Thoracic aorta (tissue), 2 donors: Measurements from ENCODE around the gene CMTR2. TPM values are rescaled to one million over a fixed set of nuclear protein-coding genes. Genes with fewer than 3 reads are reported as not detected.

Source experiments
- ATAC-seq: fragments of 150-250 bp; one replicate; pipeline ENCODE4 v1.8.0; 2017; ENCODE audit warnings: low read depth; ENCODE audit not compliant: insufficient number of reproducible peaks, low FRiP score
- DNase-seq: peaks from one replicate; pipeline ENCODE4 v3.0.0-alpha.2; 2020; ENCODE audit warnings: low spot score
- H3K27ac ChIP-seq, 2 donors: fragments of 200-600 bp; sonication (generic); 1 replicate in 1 of 2; 2 replicates in 1 of 2; pipeline ENCODE4 v1.5.1; 2016; ENCODE audit warnings: mild to moderate bottlenecking in 2 of 2, moderate library complexity in 2 of 2
- H3K27me3 ChIP-seq: fragments of 200-600 bp; sonication (generic); replicated peaks from 2 replicates; pipeline ENCODE4 v1.6.0; 2016; ENCODE audit warnings: mild to moderate bottlenecking; ENCODE audit not compliant: insufficient read depth
- H3K36me3 ChIP-seq: fragments of 200-600 bp; sonication (generic); one replicate; pipeline ENCODE4 v1.5.1; 2016
- H3K4me1 ChIP-seq, 2 donors: fragments of 200-600 bp; sonication (generic); 1 replicate in 1 of 2; 2 replicates in 1 of 2; pipeline versions ENCODE4 v1.5.1 to v1.6.0; 2016; ENCODE audit warnings: low read depth in 2 of 2, mild to moderate bottlenecking in 1 of 2; ENCODE audit not compliant: control insufficient read depth in 1 of 2
- H3K4me3 ChIP-seq: fragments of 200-600 bp; sonication (generic); 2 replicates; pipeline ENCODE4 v1.5.1; 2016; ENCODE audit warnings: mild to moderate bottlenecking
- H3K9me3 ChIP-seq: fragments of 200-600 bp; sonication (generic); 2 replicates; pipeline ENCODE4 v1.5.1; 2016
- total RNA-seq, 2 donors: library from RNA; depleted of rRNA; stranded (reverse); fragments of >200 nt; gene quantifications; one replicate each; pipeline versions ENCODE4 v1.1.0 to v1.2.3, GENCODE V29; 2016
- TF ChIP-seq, protein P1 (sequence below): fragments of 200-600 bp; sonication (generic); IDR thresholded peaks from one replicate; pipeline ENCODE4 v1.5.1; 2019; ENCODE audit warnings: antibody characterized with exemption

CMTR2 gene, protein sequence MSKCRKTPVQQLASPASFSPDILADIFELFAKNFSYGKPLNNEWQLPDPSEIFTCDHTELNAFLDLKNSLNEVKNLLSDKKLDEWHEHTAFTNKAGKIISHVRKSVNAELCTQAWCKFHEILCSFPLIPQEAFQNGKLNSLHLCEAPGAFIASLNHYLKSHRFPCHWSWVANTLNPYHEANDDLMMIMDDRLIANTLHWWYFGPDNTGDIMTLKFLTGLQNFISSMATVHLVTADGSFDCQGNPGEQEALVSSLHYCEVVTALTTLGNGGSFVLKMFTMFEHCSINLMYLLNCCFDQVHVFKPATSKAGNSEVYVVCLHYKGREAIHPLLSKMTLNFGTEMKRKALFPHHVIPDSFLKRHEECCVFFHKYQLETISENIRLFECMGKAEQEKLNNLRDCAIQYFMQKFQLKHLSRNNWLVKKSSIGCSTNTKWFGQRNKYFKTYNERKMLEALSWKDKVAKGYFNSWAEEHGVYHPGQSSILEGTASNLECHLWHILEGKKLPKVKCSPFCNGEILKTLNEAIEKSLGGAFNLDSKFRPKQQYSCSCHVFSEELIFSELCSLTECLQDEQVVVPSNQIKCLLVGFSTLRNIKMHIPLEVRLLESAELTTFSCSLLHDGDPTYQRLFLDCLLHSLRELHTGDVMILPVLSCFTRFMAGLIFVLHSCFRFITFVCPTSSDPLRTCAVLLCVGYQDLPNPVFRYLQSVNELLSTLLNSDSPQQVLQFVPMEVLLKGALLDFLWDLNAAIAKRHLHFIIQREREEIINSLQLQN
- 10 to 100 TPM; 14.6 to 15.9 TPM for total RNA-seq

DNA sequence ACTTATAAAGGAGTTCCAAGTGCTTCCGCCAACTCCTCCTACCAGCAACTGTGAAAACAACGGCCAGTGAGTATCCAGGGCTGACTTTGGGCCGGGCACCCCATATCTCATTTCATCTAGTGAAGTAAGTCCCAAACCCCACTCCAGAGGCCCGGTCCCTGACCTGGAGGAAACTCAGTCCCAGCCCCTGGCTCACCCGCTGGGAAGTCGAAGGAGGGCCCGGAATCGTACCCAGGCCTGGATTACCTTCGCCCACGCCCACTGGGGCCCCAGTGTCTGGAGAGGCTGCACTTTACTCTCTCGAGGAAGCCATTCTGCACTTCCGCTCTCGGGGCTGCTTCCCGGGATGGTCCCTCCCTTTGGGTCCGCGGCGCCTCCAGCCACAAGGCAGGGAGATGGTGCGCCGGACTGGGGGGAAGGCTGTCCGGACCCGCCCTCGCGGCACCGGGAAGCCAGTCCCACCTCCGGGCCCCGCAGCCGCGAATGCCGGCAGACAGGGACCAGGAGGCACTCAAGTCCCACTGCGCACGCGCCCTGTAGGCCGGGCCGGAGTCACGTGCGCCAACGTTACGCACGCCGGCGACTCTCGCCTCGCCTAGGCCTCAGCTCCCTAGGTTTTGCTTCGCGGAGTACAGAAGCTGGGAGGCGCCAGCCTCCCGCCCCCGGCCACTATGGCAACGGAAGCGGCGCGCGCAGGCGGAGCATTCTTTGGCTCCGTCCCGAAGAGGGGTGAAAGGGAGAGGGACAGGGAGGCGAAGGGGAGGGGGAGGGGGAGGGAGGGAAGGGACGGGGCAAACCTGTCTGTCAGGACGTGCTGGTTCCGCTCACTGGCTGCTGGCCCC is at the start of gene CMTR2:
Gene CMTR2, minus strand, starts transcription at position 513 of the 842 bp plus-strand sequence. CDS start 3,482 bp downstream, outside the sequence.
- DNase-seq: peak; percentile 59
- TF ChIP-seq, protein P1, sequence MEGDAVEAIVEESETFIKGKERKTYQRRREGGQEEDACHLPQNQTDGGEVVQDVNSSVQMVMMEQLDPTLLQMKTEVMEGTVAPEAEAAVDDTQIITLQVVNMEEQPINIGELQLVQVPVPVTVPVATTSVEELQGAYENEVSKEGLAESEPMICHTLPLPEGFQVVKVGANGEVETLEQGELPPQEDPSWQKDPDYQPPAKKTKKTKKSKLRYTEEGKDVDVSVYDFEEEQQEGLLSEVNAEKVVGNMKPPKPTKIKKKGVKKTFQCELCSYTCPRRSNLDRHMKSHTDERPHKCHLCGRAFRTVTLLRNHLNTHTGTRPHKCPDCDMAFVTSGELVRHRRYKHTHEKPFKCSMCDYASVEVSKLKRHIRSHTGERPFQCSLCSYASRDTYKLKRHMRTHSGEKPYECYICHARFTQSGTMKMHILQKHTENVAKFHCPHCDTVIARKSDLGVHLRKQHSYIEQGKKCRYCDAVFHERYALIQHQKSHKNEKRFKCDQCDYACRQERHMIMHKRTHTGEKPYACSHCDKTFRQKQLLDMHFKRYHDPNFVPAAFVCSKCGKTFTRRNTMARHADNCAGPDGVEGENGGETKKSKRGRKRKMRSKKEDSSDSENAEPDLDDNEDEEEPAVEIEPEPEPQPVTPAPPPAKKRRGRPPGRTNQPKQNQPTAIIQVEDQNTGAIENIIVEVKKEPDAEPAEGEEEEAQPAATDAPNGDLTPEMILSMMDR: no peak
- H3K4me1 ChIP-seq: peaks cover 7 to 9% of the 10 kb centered on the region in 2 donors
- peak within 1 kb of the TSS; percentile 95 for H3K4me3 ChIP-seq
- H3K27me3 ChIP-seq: no peaks in the 10 kb centered on the region
- no peaks in the 10 kb centered on the region for H3K9me3 ChIP-seq
- peak within 1 kb of the TSS; percentile 72 to 83 for H3K27ac ChIP-seq
- peaks cover 16% of the 10 kb centered on the region for H3K36me3 ChIP-seq
- peak; percentile 90 for ATAC-seq

DNA sequence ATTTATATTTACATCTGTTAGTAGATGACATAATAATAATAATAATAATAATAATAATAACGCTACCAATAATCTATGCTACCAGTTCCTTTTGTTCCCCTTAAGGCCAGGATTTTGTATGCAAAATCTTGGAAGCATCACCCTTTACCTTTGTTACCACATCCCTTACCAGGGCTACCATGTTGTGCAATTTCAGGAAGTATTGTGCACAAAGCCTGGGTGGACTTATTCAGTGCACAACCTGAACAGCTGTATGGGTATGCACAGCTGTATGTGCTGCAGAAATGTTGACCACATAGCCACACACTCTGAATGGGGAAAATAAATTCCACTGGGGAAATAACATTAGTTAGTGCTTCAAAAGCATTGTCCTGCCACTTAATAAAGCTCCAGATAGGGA is 49.4 kb upstream of the CMTR2 start:
- Histone ChIP-seq H3K27me3 (no peaks in the 10 kb centered on the region), H3K4me3 (no peak overlapping the region), H3K36me3 (no peaks in the 10 kb centered on the region), H3K4me1 (no peaks in the 10 kb centered on the region), H3K9me3 (no peaks in the 10 kb centered on the region), H3K27ac (no peak overlapping the region)
- DNase-seq (no peak), ATAC-seq (no peak)
- TF ChIP-seq, protein P1: no peak

DNA sequence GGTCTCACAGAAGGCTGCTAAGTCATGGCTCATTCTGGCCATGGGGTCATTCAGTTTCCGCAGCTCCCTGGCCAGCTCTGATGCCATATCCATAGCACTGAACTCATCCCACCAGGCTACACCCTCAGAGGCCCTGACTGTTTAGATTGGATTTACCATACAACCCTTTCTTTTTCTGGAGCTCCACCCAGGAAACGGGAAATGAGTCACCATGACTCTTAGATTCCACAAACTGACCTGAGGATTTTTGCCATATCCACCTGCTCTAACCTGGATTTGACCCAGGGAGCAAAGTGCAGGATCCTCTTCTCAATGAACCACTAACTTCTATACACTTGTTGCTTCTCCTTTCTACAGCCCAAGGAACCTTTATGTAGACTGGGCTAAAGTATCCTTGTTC is 49.0 kb upstream of the CMTR2 start:
- ATAC-seq (no peak), DNase-seq (no peak)
- no peak overlapping the region for H3K27ac ChIP-seq
- no peaks in the 10 kb centered on the region for H3K36me3 ChIP-seq
- H3K27me3 ChIP-seq: no peaks in the 10 kb centered on the region
- TF ChIP-seq, protein P1: no peak
- no peak overlapping the region for H3K4me3 ChIP-seq
- H3K4me1 ChIP-seq: no peaks in the 10 kb centered on the region
- H3K9me3 ChIP-seq: no peaks in the 10 kb centered on the region

DNA sequence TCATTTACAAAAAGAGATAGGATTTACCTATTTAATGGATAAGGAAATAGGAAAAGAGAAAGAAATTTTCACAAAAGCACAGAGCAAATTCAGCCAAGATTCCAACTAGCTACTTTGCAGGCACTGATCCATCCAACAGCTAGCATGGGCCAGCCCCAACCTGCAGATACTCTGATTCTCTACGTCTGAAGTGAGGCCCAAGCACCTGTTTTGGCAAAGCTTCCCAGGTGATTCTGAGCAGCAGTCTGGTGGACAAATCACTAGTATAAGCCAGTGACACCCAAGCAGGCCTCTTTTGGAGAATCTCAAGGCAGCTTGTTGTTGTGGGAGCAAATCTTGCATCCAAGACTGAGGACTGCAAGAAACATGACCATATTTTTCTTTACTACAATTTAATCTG is 48.4 kb upstream of the CMTR2 start:
- TF ChIP-seq, protein P1: no peak

More for the DNA sequence above, 48.4 kb upstream of the CMTR2 start:
- Histone ChIP-seq H3K27ac (no peak overlapping the region), H3K9me3 (no peaks in the 10 kb centered on the region), H3K27me3 (no peaks in the 10 kb centered on the region), H3K36me3 (no peaks in the 10 kb centered on the region), H3K4me1 (no peaks in the 10 kb centered on the region), H3K4me3 (no peak overlapping the region)
- no peak for ATAC-seq
- no peak for DNase-seq
